Common myeloid progenitor, CD34-positive (primary cell): ENCODE data around the gene HOXD3.

ENCODE experiments used
- CTCF ChIA-PET: fragments of 350-600 bp; sonication (Branson Sonifier 250); formaldehyde crosslinking; loops from one replicate; lab custom pipeline; 2021; ENCODE audit warnings: antibody characterized with exemption; lab: Charles Lee
- POLR2A ChIA-PET: fragments of 350-600 bp; sonication (Branson Sonifier 250); formaldehyde crosslinking; loops from one replicate; lab custom pipeline; 2021; ENCODE audit warnings: antibody characterized with exemption; lab: Charles Lee
- DNase-seq, 3 donors: peaks; one replicate each; pipeline versions ENCODE4 v3.0.0 to v3.0.0-alpha.2; 2013
- H3K27ac ChIP-seq, 2 experiments: 1 replicate in 1 of 2; 2 replicates in 1 of 2; pipeline ENCODE4 v1.7.0; 2013; ENCODE audit warnings: inconsistent platforms in 2 of 2, low read length in 2 of 2, mild to moderate bottlenecking in 2 of 2, low read depth in 1 of 2, moderate library complexity in 1 of 2; ENCODE audit not compliant: severe bottlenecking in 2 of 2, insufficient read depth in 1 of 2, poor library complexity in 1 of 2
- H3K27me3 ChIP-seq, 5 experiments: replicated peaks in 2 of 5; 1 replicate in 3 of 5; 2 replicates in 2 of 5; pipeline versions ENCODE4 v1.6.1 to v1.7.0; 2013; ENCODE audit warnings: low read length in 4 of 5, mild to moderate bottlenecking in 2 of 5, moderate library complexity in 2 of 5, inconsistent platforms in 1 of 5; ENCODE audit not compliant: insufficient read depth in 5 of 5, control insufficient read depth in 4 of 5
- H3K36me3 ChIP-seq, 4 experiments: 1 replicate in 2 of 4; 2 replicates in 2 of 4; pipeline versions ENCODE4 v1.6.1 to v1.7.0; 2013; ENCODE audit warnings: low read length in 3 of 4, control low read depth in 1 of 4, mild to moderate bottlenecking in 1 of 4; ENCODE audit not compliant: control insufficient read depth in 4 of 4, insufficient read depth in 4 of 4
- H3K4me1 ChIP-seq, 4 experiments: 1 replicate in 3 of 4; 2 replicates in 1 of 4; pipeline versions ENCODE4 v1.6.1 to v1.7.1; 2013; ENCODE audit warnings: low read length in 3 of 4, mild to moderate bottlenecking in 3 of 4, control low read depth in 1 of 4, inconsistent platforms in 1 of 4, moderate library complexity in 1 of 4; ENCODE audit not compliant: control insufficient read depth in 4 of 4, insufficient read depth in 4 of 4; ENCODE audit errors: control extremely low read depth in 1 of 4
- H3K4me3 ChIP-seq, 7 experiments: 1 replicate in 4 of 7; 2 replicates in 3 of 7; pipeline versions ENCODE4 v1.5.1 to v1.7.0; 2013; ENCODE audit warnings: mild to moderate bottlenecking in 7 of 7, low read length in 6 of 7, moderate library complexity in 6 of 7, inconsistent platforms in 2 of 7, low read depth in 2 of 7, control low read depth in 1 of 7; ENCODE audit not compliant: insufficient read depth in 4 of 7, control insufficient read depth in 1 of 7; ENCODE audit errors: extremely low read depth in 1 of 7
- H3K9me3 ChIP-seq, 5 experiments: 1 replicate in 4 of 5; 2 replicates in 1 of 5; pipeline versions ENCODE4 v1.6.1 to v1.7.1; 2013; ENCODE audit warnings: low read length in 4 of 5, mild to moderate bottlenecking in 2 of 5, inconsistent platforms in 1 of 5, low read depth in 1 of 5, moderate library complexity in 1 of 5; ENCODE audit not compliant: control insufficient read depth in 4 of 5, insufficient read depth in 2 of 5; ENCODE audit errors: control extremely low read depth in 1 of 5
- WGBS: methylation state at CpG from one replicate; pipeline ENCODE4 v1.1.5; 2013; ENCODE audit not compliant: insufficient coverage; 5-methylcytosine and 5-hydroxymethylcytosine counted together

Gene HOXD3

DNA sequence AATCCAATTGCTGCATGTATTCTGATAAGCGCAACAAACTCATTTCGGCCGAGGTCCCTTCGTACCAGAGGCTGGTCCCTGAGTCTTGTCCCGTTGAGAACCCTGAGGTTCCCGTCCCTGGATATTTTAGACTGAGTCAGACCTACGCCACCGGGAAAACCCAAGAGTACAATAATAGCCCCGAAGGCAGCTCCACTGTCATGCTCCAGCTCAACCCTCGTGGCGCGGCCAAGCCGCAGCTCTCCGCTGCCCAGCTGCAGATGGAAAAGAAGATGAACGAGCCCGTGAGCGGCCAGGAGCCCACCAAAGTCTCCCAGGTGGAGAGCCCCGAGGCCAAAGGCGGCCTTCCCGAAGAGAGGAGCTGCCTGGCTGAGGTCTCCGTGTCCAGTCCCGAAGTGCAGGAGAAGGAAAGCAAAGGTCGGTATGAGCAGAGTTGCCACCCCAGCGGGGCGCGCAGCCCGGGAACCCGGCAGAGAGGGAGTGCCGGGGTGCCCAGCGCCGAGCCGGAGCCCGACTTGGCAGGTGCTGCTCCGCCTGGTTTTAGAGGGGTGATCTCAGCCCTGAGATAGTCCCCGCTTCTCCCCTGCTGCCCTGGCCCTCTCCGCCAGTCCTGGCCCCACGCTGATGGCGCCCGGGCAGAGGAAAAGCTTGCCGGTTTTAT is 39.8 kb upstream of the HOXD3 start:
- Histone ChIP-seq H3K27ac (no peak overlapping the region), H3K4me3 (no peak overlapping the region), H3K9me3 (peaks cover 0 to 12% (median 0%) of the 10 kb centered on the region in 5 experiments), H3K4me1 (peaks cover 0 to 2% (median 2%) of the 10 kb centered on the region in 4 experiments), H3K36me3 (no peaks in the 10 kb centered on the region), H3K27me3 (peaks cover 19 to 100% (median 78%) of the 10 kb centered on the region in 5 experiments)
- no peak for DNase-seq
- POLR2A ChIA-PET = no interaction called here
- 23% methylated on average over 39 of the region's 40 CpGs for WGBS
- CTCF ChIA-PET = interaction anchor here (1.0 to 1.1 kb wide), 3 partner anchors 10 to 516 kb away, joined by 3 to 4 read pairs (median 3); no protein-coding TSS in a partner anchor

DNA sequence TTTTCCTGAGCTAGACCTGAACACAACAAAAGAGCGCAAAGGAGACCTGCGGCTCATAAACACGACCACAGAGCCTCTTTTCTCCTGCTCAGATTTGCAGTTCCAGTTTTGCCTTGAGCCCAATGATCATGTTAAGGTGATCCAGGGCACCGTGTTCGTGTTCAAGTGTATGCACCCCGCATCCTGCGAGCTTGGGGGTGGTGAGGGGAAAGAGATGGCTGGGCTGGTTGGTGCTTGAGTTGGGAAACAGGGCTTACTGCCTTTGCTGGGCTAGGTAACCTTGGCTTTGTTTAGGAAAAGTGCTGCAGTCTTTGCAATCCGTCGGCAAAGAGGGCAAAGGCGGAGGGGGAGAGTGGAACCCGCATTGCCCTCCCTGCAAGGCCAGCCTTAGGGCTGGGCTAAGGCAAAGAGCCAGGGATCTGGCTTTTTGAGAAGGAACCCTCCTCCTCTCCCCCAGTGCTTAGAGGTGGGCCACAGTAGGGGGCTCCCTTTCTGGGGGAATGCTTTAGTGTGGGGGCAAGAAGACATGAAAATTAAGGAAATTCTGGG is 39.2 kb upstream of the HOXD3 start:
- no peak for DNase-seq
- Histone ChIP-seq H3K27me3 (peaks cover 19 to 100% (median 77%) of the 10 kb centered on the region in 5 experiments), H3K4me3 (no peak overlapping the region), H3K4me1 (peaks cover 0 to 8% (median 8%) of the 10 kb centered on the region in 4 experiments), H3K27ac (no peak overlapping the region), H3K9me3 (peaks cover 0 to 12% (median 0%) of the 10 kb centered on the region in 5 experiments), H3K36me3 (no peaks in the 10 kb centered on the region)
- POLR2A ChIA-PET = no interaction called here
- WGBS = 6% methylated on average over 11 of the region's 11 CpGs
- CTCF ChIA-PET = interaction anchor here (1.0 to 1.1 kb wide), 3 partner anchors 9 to 516 kb away, joined by 3 to 4 read pairs (median 3); no protein-coding TSS in a partner anchor

- DNase-seq = peak; percentile 63 to 78 (median 77)
- Histone ChIP-seq H3K9me3 (peaks cover 0 to 12% (median 0%) of the 10 kb centered on the region in 5 experiments), H3K27ac (no peak overlapping the region), H3K4me3 (no peak overlapping the region), H3K27me3 (peaks cover 16 to 100% (median 73%) of the 10 kb centered on the region in 5 experiments), H3K36me3 (no peaks in the 10 kb centered on the region), H3K4me1 (peaks cover 0 to 12% (median 10%) of the 10 kb centered on the region in 4 experiments)
- WGBS = 8% methylated on average over 16 of the region's 24 CpGs
- ChIA-PET POLR2A (no interaction called here), CTCF (no interaction called here)
These were observed 38.3 kb upstream of the HOXD3 start for GRCh38 chr2:176118601-176119339.

- Histone ChIP-seq H3K27me3 (peaks cover 12 to 100% (median 72%) of the 10 kb centered on the region in 5 experiments), H3K9me3 (peaks cover 0 to 9% (median 0%) of the 10 kb centered on the region in 5 experiments), H3K27ac (no peak overlapping the region), H3K4me1 (peaks cover 0 to 12% (median 10%) of the 10 kb centered on the region in 4 experiments), H3K4me3 (no peak overlapping the region), H3K36me3 (no peaks in the 10 kb centered on the region)
- DNase-seq = no peak
- WGBS = 11% methylated on average over 7 of the region's 13 CpGs
- ChIA-PET CTCF (interaction anchor here (0.7 to 5.2 kb wide), 11 partner anchors 7 to 531 kb away, joined by 3 to 26 read pairs (median 5); no protein-coding TSS in a partner anchor), POLR2A (interaction anchor here (0.9 kb wide), 1 partner anchor 9 kb away, joined by 3 read pairs; no protein-coding TSS in a partner anchor)
These were observed 36.5 kb upstream of the HOXD3 start for GRCh38 chr2:176120364-176121189.

DNA sequence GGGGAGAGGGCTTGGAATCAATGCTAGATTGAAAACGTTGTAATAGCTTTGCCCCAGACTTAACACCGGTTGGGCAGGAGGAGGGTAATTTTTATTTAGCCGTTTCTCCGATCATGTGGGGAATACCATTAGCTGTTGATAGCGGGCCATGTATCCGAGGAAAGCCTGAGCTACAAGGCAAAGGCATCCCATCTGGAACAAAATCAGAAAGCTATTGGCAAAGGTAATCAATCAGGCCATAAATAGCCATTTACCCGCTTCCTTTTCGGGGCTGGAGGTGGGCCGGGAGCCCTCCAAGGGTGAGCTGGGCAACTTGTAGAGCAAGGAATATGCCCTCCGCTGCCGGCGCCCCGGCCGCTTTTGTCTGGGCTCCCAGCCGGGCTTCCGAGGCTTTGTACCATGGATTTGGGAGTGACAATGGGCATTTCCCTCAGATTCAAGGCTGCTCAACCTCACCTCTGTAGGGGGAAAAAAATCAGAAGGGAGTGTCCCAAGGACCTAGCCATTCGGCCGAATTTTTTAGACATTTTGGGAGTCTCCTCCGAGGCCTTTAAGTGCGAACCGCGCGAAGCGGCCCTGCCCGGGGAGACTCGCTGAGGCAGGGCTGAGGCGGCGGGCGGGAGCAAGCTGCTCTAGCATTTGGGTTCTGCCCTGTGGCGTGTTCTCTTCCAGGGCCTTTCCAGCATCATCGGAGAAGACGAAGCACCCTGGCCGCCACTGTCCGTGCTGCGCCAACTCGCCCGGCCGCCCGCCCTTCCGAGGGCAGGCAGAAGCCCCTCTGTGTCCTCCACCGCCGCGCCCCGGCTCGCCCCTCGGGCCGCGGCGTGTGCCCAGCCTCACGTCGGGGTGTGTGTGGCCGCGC is 35.7 kb upstream of the HOXD3 start:
- Histone ChIP-seq H3K27me3 (peaks cover 18 to 100% (median 73%) of the 10 kb centered on the region in 5 experiments), H3K27ac (no peak overlapping the region), H3K4me3 (no peak overlapping the region), H3K4me1 (peaks cover 0 to 12% (median 10%) of the 10 kb centered on the region in 4 experiments), H3K9me3 (peaks cover 0 to 9% (median 0%) of the 10 kb centered on the region in 5 experiments), H3K36me3 (no peaks in the 10 kb centered on the region)
- no peak for DNase-seq
- CTCF ChIA-PET = interaction anchor here (1.0 to 5.2 kb wide), 9 partner anchors 8 to 531 kb away, joined by 3 to 26 read pairs (median 6); no protein-coding TSS in a partner anchor
- WGBS = 10% methylated on average over 45 of the region's 53 CpGs
- POLR2A ChIA-PET = no interaction called here
